Measurements from ENCODE around the gene TNFRSF13B.
"Not testable (repeated sequence)": the region's sequence is repeated elsewhere in the genome, so short reads cannot be mapped to it uniquely, and the experiment has no call there.

TNFRSF13B gene

DNA sequence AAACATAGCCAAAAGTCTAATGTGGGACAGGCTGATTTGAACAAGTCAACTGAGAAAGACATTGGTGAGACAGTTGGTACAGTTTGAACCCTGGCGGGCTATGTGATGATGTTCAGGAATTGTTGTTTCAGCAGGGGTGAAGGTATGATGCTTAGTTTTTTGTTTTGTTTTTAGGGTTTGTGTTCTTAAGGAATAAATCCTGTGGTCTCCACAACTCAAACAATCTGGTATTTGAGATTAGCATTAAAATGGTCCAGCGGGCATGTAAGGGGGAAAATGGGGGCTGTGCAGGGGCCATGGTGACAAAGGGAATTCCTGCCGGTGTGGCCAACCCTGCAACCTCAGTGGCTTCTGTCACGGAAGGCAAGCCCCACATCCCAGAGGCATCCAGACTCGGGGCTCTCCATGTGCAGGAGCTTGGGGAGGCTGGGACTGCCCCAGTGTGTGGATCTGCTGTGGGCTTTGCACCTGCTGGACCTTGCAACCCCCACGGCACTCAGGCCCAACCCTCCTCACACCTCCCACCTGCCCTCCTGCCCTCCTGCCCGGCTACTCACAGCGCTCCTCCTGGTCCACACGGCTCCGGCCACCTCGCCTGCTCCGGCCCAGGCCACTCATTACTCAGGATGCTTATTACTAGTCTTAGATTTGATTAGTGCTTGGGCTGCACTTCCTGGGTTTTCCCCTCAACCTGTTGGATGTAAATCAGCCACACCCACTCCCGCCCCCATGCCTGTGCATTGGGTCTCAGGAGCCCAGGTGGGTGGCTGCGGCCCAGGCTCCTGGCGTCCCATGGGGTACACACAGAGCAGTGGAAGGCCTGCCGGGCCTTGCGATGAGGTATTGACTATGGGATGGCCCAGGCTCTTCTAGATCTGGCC lies at the start of gene TNFRSF13B:
TNFRSF13B (minus strand) TSS at position 661 of the 881 bp plus-strand sequence; CDS start at position 618, 43 bp downstream.
- no peak for DNase-seq (ENCODE audit: low read depth)

DNA sequence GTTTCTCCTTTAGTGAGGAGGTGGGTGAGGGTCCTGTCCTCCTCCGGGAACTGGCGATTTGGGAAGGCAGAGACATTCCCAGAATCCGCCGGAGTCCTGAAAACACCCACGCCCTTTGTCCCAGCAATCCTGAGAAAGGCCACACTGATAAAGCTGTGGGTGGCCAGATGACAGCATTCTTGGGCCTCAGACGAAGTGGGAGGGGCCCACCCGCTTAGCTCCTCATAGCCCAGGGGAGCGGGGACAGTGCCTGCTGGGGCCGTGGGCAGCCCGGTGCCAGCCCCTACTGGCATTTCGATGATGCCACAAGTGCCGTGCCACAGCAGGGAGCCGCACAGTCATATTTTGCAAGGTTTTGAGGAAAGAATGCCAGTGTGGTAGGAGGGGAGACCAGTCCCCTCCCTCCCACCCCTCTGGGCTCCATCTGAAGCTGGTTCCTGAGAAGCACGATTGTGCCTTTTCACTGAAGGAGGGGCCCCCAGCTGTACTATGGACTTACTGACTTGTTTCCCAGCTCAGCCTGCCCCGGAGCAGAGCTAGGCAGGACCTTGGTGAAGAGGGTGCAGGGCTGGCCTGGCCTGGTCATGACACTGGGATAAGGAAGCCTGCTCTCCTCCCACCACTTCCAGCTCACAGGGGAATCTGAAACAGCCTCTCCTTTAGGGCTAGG lies 49.4 kb upstream of the TNFRSF13B start:
- no peak for DNase-seq (ENCODE audit: low read depth)

- DNase-seq (ENCODE audit: low read depth) = no peak
Measured at GRCh38 chr17:17020821-17021193, 48.9 kb upstream of the TNFRSF13B start.

DNA sequence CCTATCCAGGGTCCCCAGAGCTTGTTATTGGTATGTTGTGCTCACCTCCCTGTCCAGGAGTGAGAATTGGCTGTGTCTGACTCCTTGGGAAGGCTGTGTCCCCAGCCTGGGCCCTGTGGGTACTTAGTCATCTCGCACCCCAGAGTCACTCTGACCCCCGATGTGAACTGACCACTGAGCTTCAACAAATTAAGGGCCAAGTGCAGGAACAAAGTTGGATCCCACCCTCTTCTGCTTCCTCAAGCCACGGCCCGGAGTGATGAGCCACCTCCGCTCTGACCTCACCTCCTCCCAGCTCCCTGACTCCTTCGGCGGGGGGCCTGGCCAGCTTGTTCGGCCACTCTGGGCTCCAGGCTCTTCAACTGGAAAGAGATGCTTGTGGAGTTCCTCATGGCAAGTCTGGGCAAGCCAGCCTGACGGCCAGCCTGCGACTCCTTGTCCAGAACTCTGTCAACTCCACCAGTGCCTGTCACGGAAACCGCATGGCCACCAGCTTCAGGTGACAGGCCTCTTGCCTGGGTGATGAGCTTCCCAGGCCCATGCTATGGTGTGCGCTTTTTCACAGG lies 48.1 kb upstream of the TNFRSF13B start:
- no peak for DNase-seq (ENCODE audit: low read depth)

GRCh38 chr17:17019430-17019762 lies 47.5 kb upstream of the TNFRSF13B start:
- DNase-seq (ENCODE audit: low read depth) = no peak

DNA sequence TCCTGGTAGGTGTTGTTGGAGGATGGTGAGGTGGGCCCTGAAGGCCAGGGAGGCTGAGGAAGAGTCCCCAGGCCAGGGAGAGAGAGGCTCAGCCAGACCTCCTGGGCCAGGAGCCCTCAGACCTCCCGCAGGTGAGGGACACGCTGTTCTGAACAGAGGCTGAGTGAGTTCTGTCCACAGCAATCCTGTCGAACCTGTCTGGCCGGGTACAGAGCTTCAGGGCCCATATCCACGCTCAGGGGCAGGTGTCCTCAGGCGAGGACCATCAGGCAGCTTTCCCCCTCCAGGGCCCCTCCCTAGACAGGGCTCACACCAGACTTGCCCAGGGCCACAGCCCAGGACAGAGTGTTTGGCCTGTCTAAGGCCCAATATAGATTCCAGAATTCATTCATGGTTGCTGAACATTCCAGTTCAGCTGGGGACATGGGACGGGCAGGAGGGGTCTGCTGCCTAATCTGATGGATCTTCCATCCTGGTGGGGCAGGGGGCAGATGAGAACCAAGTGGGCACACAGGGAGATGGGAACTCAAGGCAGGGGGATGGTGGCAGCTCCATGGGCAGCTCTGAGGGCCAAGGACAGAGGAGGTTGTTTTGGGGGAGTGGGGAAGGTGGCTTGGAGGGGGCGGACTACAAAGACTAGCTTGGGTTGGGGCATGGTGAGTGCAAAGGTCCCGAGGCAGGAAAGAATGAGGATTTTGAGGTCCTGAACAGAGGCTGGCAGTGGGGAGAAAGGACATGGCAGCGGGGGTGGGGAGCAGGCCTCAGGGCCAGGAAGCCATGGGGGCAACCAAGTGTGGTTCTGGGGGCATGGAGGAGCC lies 46.9 kb upstream of the TNFRSF13B start:
- no peak for DNase-seq (ENCODE audit: low read depth)

DNA sequence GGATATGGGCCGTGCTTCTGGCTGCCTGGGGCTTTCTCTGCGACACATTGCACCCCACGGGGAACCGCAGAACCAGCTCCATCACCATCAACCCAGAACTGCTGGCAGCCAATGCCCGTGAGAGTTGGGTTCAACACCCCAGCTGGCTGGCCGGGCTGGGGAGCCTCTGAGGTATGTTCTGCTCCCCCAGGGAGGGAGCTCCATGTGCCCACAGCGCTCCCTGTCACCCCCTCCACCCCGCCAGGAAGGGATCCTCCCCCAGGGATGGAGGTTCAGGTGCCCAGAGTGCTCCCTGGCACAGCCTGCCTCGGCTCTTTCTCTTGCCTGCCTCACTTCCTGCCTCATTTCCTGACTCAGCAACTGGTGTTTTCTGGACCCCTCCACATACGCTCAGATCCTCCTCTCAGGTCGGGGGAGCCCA lies 46.1 kb upstream of the TNFRSF13B start:
- DNase-seq (ENCODE audit: low read depth) = no peak

- DNase-seq (ENCODE audit: low read depth) = no peak
Measured at GRCh38 chr17:17017343-17018014, 45.6 kb upstream of the TNFRSF13B start.

DNA sequence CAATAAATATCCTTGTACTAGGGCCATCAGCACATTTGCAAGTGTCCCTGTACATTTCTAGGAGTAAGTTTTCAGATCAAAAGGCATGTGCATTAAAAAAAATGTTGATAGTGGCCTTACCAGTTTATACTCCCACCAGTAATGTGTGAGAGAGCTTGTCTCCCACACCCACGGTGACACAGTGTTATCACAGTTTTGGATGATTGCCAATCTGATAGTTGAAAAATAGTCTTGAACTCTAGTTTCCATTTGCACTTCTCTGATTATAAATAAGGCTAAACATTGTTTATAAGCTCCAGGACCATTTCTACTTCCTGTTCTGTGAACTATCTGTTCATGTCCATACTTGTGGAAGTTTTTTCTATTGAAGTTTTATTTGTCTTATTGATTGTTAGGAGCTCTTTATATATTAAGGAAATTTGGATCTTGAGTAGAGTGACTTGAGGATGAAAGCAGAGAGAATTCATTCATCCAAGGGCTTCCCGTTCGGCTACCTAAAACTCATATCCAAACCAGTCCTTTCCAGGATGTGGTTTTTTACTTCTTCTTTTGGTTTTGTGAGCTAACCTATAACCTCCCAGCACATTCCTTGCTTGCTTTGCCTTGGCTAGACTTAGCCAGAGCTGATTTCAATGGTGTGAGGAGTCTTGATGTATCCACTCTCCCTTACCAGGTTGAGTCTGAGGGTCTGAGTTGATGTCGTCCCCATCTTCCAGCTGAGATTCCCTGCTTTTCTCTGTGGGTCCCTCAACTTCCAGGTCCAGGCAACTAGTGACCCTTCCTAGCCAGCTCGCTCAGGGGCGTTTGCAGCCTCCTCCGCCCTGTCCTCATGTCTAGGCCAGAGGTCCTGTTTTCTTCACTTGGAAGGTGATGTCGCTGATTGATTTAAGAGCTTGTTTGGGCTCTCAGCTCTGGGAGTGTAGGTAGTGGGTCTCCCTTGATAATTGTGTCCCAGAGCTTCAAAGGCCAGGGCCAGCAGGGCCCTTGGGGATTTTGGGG lies 44.6 kb upstream of the TNFRSF13B start:
- DNase-seq (ENCODE audit: low read depth) = not testable (repeated sequence)

DNA sequence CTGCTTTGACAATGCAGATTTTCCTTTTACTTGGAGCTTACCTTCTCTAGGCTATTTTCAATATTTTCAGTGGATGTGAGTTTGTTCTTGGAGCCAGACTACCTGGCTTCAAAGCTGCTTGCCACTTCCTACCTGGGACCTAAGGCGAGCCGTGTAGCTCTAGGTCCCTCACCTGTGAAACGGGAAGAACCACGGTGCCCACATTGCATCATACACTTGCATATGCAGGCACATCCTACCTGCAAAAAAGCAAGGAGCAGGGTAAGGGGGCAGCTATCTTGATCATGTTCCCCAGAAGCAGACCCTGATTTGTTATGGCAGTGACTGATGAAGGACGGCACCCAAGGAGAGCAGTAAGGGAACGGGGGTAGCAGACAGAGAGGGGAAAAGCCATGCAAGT lies 43.3 kb upstream of the TNFRSF13B start:
- DNase-seq (ENCODE audit: low read depth) = no peak

DNA sequence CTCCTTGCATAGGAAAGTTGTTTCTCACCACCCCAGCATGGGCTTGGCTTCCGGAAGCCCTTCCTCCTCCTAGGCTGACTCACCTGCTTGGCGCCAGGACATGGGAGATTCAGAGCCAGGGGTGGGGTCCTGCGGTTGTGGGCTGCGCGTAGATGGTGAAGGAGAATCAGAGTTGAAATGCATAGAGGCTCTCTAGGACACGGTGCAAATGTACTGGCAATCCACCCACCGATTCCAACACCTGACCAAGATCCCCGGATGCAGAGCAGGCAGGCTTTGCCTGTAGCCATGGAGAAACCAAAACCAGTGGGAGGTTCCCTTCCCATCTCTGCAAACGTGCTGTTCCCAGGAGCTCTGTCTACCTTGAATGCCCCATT lies 42.8 kb upstream of the TNFRSF13B start:
- not testable (repeated sequence) for DNase-seq (ENCODE audit: low read depth)

DNA sequence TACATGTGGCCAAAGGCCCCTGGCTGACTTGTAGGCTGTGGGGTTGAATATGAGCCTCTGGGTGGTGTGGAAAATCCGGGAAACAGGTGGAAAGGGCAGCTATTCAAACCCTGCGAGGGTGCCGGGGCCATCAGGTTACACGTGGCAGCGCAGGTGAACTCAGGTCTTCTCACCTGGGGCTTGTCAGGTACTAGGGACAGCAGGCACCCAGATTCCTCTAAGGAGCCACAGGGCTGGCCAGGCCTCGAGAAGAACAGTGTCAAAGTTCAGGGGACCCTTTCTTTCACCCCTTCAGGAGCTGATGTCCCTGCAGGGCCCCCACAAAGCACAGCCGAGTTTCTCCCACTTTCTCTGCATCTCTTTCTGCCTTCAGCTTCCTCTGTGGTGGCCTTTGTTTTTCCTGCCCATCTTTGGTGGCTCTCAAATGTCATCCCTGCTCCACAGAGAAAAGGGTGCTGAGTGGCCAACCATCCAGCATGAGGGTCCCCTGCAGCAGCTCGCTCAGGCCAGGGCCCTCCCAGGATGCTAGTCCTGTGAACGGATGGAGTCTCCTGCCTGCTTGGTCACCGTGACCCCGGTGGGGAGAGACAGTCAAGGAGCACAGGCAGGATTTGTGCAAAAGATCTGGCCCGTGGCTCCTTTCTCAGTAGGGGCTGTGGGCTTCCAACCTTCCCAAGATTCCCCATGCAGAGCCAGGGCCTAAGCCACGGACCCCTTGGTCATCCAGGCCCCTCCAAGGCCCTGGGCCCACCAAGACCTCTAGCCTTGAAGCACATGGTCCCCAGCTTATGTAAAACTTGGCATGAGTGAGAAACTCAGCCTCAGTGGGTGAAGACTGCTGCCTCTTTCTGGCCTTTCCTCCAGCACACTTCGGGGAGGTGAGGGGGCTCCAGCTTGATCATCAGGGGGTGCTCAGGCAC lies 42.2 kb upstream of the TNFRSF13B start:
- DNase-seq (ENCODE audit: low read depth) = not testable (repeated sequence)

GRCh38 chr17:17011043-17011907 lies 39.4 kb upstream of the TNFRSF13B start:
- not testable (repeated sequence) for DNase-seq (ENCODE audit: low read depth)

GRCh38 chr17:17010545-17011034 lies 38.7 kb upstream of the TNFRSF13B start:
- not testable (repeated sequence) for DNase-seq (ENCODE audit: low read depth)

GRCh38 chr17:17009972-17010371 lies 38.1 kb upstream of the TNFRSF13B start:
- DNase-seq (ENCODE audit: low read depth) = not testable (repeated sequence)

GRCh38 chr17:17008621-17009397 lies 36.9 kb upstream of the TNFRSF13B start:
- DNase-seq (ENCODE audit: low read depth) = not testable (repeated sequence)

- not testable (repeated sequence) for DNase-seq (ENCODE audit: low read depth)
Measured at GRCh38 chr17:17007891-17008290, 36.0 kb upstream of the TNFRSF13B start.
